Epithelial cell of prostate (primary cell): Measurements from ENCODE around the gene NABP2.

Experiments
- DNase-seq: peaks from one replicate; pipeline ENCODE4 v3.0.0-alpha.2; 2011; ENCODE audit warnings: low read depth, low spot score
- H3K27ac ChIP-seq: fragments of 450-650 bp; 2 replicates; pipeline ENCODE4 v1.5.1; 2017; ENCODE audit warnings: mild to moderate bottlenecking

NABP2 gene

DNA sequence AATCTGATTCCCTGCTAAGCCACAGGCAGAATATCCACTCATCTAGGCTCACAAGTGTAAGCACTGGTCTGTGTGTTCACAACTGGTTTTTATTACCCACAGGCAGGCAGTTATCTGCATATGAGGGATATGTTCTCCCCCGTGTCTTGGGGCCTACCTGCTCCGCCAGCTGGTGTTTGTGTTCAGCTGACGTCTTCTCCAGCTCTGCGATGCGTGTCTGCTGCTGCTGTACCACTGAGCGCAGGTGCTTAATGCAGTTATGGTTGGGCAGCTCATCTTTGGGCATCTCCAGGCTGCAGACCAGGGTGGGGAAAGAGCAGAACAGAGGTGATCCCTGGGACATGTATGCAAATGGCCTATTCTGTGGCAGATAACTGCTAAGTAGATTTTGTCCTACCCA lies 16.1 kb upstream of the NABP2 start:
- H3K27ac ChIP-seq: no peak overlapping the region

DNA sequence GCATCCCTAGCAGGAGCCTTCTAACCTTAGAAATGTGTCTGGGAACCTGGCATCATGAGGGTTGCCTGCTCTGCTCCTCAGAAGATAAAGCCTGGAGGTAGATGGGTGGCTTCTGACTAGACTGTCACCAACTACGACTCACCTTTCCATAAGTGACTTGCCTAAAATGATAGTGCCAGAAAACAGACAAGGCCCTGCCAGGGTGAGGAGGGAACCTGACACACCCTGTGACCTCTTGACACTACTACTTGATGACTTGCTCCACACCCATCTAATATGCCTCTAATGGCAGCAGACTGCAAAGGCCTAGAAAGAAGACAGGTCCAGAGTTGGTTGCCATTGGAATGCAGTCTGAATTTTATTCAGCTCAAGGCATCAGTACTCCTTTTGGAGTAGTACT lies 11.8 kb upstream of the NABP2 start:
- no peak for DNase-seq
- H3K27ac ChIP-seq: no peak overlapping the region

More for the DNA sequence above, 16.1 kb upstream of the NABP2 start:
- DNase-seq: no peak

DNA sequence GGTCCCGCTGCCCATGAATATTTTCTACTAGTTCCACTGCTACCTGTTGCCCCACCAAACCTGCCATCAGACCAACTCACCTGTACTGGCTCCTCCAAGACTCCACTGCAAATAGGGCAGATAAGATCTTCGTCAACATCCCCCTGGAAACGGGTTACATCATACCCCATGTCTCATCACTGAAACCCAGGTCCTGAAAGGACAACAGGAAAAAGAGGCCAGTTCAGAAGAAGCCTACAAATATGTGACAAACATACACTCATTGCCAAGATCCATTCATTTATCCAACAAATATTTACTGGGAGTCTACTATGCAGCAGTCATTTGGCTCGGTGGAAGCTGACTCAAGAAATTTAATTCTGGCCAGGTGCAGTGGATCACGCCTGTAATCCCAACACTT lies 10.3 kb upstream of the NABP2 start:
- no peak overlapping the region for H3K27ac ChIP-seq
- no peak for DNase-seq

DNA sequence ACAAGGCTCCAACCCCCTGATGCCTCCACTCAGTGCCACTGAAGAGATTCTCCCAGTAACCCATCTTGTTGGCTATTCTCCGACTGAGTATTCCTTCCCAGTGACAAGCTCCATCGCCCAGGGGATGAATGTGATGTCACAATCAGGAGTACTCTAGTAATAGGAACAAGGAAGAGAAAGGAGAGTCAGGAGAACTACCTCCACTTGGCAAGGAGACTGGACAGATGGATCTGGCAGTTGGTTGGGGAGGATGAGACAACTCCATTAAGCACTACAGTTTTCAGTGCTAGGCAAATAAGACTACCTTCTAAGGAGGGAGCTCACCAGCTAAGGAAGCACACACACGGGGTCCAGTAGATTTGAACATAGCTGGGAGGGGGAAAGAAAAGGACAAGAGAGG lies 7.7 kb upstream of the NABP2 start:
- no peak for DNase-seq
- H3K27ac ChIP-seq: no peak overlapping the region

DNA sequence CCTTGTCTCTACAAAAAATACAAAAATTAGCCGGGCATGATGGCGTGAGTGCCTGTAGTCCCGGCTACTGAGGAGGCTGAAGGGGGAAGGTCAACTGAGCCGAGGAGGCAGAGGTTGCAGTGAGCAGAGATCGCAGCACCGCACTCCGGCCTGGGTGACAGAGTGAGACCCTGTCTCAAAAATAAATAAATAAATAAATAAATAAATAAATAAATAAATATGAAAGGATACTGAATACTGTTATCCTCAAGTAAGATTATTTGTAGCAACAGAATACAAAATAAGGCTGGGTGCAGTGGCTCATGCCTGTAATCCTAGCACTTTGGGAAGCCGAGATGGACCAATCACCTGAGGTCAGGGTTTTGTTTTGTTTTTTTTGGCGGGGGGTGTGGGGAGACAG lies 4.3 kb upstream of the NABP2 start:
- no peak for DNase-seq
- no peak overlapping the region for H3K27ac ChIP-seq

DNA sequence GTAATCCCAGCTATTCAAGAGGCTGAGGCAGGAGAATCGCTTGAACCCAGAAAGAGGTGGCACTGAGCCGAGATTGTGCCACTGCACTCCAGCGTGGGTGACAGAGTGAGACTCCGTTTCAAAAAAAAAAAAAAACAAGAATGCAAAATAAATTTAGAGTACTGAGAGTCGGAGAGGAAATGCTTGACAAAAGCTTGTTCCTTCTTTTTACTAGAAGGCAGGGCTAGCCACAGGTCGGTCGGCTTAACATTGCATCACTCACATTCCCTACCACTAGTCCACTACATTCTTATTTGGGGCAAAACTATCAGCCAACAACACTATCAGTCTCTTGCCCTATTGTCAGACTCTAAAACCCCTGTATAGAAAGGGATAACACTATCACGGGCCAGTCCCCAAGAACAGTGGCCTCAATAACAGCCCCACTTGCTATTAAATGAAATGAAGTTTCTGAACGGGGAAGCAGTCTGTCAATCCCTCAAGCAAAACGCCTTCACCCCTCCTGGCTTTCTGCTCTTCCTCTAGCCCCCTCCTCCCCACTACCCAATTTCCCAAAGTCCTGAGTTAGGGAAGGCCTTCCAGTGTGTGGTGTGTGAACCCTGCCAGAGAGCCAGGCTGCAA lies 3.4 kb upstream of the NABP2 start:
- no peak for DNase-seq
- peak overlapping the region; percentile 95 for H3K27ac ChIP-seq

DNA sequence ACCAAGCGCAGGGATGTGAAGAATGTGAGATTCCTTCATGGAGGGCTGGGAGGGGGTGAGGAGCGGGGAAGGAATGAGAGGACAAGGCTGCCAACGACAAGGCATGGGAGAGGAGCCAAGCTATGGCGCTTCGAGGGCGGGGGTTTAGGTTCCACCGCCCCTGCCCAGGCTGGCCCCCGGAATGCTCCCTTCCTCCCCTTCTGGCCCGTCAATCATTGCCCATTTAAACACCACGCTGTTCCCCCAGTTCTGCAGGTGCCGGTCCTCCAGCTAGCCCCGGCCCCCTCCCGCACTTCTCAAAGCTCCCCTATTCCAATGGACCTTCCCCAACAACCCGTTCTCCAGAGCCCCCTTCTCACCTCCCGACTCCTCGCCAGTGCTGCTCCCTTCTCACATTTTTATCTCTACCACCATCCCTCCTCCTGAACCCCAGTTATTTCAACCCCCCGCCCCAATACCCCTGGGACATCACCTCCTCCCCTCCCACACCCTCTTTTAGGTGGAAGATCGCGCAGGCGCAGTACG lies 2.8 kb upstream of the NABP2 start:
- H3K27ac ChIP-seq: peak overlapping the region; percentile 95
- DNase-seq: no peak

DNA sequence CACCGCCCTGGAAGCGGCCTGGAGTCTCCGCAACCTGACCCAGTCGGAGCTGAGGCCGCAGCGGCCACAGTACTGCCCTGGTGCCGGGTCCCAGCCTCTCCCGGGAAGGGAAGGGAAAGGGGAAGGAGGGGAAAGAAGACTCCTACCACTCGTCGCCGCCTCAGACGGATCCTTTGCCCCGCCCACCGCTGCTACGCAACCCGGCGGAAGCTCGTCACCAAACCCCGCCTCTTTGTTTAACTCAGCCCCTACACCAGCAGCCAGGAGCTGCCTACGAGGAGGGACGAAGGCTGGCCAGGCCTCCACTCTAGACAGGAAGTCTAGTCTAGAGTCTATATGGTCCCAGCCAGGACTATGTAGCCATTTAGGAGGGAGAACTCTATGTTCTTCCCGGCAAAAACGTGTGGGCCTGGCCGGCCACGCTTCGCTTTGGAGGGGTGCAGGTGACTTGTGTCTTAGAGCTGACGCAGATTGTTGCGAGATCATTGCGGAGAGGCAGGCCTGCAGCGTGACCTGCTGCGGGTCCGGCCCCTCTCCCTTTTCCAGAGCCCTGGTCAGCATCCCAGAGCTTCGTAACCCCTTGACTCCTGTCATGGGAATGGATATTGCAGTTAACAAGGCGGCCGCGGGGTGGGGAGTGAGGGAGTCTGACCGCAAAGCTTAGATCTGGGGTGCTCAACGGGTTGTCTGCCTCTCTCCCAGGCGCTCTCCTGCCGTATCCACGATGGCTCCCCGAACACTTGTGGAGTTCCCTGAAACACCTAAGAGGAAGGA lies 2.2 kb upstream of the NABP2 start, which contains the start of gene RNF41:
RNF41 (minus strand) TSS at position 166 of the 774 bp plus-strand sequence. CDS start 7,875 bp downstream, outside the sequence.
- peak within 1 kb of the TSS; percentile 95 for H3K27ac ChIP-seq
- peak; percentile 73 for DNase-seq

DNA sequence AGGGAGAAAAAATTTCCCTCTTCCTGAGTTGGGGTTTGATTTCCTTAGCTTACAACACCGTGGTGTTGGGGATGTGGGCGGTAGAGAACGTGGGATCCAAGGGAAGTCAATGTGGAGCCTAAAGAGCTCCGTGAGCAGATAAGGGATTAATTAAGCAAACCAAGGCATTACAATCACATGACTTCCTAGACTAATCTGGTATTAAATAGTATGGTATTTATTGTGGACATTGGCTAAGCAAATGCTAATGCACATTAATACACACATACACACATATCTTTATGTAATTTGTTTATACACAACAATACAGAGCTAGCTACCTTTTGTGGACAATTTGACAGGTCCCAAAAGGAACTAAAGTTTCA lies 1.6 kb upstream of the NABP2 start:
- no peak for DNase-seq
- peak overlapping the region; percentile 95 for H3K27ac ChIP-seq

DNA sequence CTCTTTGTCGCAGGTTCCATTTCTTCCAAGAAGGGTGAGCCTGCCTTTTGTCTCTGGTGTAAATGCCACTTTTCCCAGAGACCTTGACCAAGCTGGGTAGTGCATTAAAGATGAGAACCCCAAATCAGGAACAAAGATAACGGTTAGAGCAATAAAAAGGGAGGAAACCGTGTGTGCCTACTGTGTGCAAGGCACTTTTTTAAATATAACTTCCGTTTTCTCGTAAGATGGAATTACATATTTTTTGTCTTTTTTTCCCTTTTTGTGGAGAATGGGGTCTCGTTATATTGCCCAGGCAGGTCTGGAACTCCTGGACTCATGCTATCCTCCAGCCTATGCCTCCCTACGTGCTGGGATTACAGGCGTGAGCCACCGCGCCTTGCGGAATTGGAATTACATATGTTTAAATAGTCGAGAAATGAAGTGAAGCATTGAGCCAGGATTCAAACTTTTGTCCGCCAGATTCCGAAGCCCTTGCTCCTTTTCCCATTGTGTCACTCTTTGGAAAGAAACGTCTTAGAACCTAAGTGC lies 506 bp upstream of the NABP2 start:
- no peak for DNase-seq
- peak overlapping the region; percentile 55 for H3K27ac ChIP-seq

DNA sequence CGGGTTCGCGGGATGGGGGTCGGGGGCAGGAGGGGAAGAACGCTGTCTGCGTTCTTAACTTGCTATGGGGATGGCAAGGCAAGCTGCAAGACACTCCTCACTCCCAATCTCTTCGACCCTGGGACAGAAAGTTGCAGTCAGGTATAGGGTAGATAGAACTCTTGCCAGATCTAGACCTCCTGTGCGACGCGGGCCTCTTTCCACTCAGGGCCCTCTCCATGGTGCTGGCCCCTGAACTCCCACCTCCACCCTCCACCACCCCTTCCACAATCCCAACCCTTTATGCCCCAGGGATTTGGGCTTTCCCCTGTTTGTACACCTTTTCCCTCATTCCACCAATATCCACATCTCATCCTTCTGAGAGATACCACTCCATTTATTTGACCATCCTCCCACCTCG lies 812 bp downstream of the NABP2 start:
- DNase-seq: no peak
- H3K27ac ChIP-seq: no peak overlapping the region

DNA sequence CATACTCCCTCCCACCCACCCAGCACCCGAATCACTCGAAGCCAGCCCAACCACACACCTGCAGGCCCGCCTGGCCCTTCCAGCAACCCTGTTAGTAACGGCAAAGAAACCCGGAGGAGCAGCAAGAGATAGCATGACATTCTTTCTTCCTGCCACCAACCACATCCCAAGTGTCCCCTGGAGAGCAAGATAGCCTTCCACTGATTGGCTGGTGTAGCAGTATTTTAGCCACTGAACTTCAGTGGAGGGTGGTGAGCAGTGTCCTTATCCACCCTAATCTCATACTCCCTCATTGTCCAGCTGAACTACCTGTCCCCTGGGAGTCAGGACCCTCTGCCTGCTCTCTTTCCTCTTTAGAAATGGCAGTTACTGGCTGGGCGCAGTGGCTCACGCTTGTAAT lies 4.9 kb downstream of the NABP2 start:
- no peak for DNase-seq
- no peak overlapping the region for H3K27ac ChIP-seq

DNA sequence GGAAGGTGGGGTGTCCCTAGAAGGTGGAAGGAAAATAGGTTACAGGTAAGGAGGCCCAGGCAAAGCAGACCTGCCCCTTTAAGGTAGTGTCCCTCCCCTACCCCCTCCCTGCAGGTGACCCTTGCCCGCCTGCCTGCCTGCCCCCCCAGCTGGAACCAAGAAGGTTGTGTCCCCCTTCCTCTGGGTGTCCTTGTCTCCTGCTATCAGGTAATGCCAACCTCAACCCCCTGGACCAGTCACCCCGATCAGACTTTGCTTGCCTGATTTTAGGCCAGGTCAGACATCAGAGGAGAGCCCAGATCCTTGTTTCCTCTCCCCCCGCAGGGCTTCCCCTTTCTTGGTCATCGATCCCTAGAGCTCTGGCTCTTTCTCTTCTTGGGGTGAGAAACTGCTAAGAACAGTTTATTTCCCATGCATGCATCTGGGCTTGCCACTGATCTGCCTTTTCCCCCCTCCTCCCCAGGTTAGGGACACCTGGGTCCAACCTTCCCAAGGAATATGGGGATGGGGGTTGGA lies 5.8 kb downstream of the NABP2 start, which contains the start of gene SLC39A5:
SLC39A5 (plus strand) TSS at position 136 of the 516 bp plus-strand sequence. CDS start 1,224 bp downstream, outside the sequence.
- no peak within 1 kb of the TSS for H3K27ac ChIP-seq
- no peak for DNase-seq

DNA sequence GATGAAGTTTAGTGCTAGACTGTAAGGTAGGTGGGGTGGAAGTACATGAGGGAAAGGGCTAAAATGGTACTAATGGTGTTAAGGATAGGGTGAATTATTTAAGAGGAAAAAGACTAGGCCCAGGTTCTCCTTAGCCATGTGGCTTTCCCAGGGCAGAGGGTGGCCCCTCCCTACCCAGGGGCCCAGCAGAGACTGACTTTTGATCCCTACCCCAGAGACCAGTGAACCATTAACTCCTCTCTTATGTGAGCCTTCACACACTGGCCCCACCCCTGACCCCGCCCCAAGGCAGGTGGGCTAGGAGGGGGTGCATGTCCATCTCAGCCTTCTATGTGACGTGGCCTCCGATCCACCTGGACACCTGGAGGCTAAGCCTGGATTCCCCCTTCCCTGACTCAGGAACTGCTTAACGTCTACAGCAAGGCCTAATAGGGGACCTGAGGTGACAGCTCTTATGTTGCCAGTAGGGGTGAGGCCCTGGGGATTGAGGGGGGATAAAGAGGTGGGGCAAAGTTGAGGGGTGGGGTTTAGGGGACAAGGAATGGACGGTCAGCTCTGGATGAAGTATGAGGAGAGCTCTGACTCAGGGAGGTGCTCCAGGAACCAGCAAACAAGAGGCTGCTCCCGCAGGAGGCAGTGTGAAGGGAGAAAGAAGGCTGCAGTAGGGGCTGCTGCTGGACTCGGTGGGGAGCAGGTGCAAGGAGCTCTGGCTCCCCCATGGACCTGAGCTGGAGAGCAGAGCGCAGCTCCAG lies 6.5 kb downstream of the NABP2 start:
- H3K27ac ChIP-seq: no peak overlapping the region
- DNase-seq: no peak

DNA sequence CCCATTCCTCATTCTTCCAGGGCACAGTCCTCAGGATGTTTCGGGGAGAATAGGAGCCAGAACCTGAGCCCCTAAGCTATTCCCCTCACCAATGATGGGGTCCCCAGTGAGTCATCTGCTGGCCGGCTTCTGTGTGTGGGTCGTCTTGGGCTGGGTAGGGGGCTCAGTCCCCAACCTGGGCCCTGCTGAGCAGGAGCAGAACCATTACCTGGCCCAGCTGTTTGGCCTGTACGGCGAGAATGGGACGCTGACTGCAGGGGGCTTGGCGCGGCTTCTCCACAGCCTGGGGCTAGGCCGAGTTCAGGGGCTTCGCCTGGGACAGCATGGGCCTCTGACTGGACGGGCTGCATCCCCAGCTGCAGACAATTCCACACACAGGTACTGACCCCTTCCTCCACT lies 7.0 kb downstream of the NABP2 start:
- H3K27ac ChIP-seq: no peak overlapping the region
- no peak for DNase-seq

DNA sequence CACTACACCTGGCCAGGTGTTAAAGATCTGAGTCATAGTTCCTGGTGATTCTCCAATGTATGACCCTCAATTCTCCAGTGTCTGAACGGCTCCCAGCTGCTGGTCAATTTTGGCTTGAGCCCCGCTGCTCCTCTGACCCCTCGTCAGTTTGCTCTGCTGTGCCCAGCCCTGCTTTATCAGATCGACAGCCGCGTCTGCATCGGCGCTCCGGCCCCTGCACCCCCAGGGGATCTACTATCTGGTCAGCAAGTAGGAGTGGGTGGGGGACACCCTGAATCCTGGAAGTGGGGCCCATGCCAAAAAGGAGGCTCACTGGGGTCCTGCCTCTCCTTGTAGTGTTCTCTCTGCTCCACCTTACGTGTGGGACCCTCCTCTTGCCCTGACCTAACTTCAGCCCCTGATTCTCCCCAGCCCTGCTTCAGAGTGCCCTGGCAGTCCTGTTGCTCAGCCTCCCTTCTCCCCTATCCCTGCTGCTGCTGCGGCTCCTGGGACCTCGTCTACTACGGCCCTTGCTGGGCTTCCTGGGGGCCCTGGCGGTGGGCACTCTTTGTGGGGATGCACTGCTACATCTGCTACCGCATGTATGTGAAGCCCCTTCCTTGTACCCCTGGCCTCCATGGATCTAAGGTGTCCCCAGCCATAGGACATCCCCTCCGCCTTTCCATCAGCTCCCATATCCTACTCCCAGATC lies 10.7 kb downstream of the NABP2 start:
- no peak for DNase-seq

DNA sequence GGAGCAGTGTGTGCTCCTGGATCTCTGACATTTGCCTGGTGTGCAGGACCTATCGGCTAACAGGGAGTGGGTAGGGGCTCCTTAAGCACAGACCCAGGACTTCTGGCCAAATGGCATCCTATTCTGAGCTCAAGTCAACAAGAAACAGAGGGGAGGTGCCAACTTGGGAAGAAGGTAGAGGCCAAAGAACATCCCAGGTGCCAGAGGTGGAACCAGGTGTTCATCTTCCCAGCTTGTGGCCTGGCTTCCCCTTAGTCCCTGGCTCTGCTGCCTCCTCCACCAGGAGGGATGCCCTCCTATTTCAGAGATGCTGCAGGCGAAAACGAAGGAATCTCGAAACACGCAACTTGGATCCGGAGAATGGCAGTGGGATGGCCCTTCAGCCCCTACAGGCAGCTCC lies 11.9 kb downstream of the NABP2 start:
- no peak for DNase-seq
- H3K27ac ChIP-seq: no peak overlapping the region

More for the DNA sequence above, 10.7 kb downstream of the NABP2 start:
- H3K27ac ChIP-seq: no peak overlapping the region

DNA sequence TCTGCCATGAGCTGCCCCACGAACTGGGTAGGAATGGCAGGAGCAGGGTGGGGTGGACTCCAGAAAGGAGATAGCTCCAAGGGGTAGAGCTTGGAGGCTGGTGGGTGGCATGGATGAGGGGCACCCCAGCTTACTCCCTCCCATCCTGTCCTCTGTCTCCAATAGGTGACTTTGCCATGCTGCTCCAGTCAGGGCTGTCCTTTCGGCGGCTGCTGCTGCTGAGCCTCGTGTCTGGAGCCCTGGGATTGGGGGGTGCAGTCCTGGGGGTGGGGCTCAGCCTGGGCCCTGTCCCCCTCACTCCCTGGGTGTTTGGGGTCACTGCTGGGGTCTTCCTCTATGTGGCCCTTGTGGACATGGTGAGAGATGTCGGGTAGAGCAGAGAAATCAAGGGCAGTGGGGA lies 12.8 kb downstream of the NABP2 start:
- H3K27ac ChIP-seq: no peak overlapping the region
- no peak for DNase-seq

DNA sequence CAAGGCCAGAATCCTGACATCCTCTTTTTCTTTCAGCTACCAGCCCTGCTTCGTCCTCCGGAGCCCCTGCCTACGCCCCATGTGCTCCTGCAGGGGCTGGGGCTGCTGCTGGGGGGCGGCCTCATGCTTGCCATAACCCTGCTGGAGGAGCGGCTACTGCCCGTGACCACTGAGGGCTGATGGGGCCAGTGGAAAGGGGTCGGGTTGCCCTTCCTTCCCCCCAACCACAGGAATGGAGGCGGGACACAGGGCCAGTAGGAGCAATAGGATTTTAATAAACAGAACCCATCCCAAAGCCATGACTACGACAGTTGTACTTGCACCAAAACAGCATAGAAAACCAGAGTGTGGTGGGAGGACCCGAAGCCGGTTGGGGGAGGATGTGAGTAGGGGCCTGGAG lies 13.4 kb downstream of the NABP2 start:
- no peak overlapping the region for H3K27ac ChIP-seq
- no peak for DNase-seq
